ENCODE measurements around the gene GCK.

GCK gene

DNA sequence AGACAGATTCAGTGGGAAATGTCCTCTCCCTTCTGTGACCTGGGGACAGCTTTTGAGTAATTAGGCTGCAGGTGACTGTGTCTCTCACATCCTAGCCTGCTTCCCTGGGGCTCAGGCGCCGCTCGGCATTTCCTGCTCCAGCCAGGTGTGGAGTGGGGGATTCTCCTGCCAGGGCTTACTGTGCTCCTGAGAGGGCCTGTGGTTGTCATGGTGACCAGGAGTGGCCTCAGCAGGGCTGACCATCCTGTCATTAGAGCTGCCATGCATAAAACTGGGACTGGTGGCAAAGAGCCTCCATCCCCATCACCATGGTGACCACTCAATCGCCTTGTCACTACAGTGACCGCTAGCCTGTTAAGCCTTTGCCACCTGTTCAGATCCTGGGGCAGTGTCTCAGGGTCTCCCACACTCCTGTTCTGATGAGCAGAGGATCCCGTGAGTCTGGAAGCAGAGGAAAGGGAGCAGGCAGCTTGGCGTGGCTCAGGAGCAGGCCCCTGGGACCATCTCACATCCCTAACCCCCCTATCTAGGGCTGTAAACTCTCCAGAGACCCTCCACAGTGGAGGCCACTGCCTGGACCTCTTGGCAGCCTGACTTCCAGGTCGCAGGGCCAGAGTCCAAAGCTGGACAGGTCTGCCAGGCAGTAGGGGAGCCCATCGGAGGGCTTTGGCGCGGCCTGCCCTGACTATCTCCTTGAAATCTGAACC is at the start of gene GCK:
Gene GCK, minus strand, starts transcription at position 154 of the 707 bp plus-strand sequence. CDS start 486 bp downstream, outside the sequence.
- no peak for DNase-seq

DNA sequence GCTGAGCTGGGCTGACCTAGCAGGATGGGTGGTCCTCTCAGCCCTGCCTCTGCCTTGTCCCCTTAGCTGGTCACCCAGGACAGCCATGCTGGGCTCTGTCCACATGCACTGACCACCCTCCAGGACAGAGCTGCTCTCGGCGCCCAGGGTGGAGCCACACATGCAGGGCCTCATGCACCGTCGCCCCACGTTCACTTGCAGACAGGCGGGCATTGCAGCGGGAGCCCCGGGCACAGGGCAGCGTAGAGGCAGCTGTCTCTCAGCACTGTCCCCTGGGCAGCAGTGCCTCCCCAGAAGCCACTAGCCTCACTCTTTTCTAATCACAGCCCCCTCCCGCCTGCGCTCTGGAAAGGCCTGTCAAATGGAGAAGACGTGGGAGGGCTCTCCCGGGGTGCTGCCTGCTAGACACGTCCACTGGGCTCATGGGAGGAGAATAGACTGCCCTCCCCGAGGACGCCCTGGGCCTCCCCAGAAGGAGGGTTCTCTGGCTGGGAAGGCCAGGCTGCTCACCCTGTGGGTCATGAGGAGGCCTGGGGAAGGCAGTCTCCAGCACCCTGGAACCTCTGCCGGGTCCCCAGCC is 49.0 kb upstream of the GCK start:
- no peak for DNase-seq

DNA sequence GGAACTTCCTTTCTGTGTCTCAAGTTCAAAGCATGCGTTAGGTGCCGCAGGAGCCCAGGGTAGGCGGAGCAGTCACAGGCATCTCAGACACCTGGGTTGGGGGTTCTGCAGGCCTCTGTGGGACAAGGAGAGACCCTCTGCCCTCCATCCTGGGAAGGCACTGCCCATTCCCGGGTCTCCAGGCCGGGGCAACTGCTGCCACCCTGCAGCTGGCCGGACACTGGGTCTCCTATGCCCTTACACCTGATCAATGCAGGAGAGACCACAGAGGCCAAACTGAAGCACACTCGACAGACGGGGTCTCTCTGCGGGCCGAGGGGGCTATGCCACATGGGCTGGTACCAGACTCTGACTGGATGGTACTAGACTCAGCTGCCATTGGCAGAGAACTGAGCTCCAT is 48.5 kb upstream of the GCK start:
- no peak for DNase-seq

DNA sequence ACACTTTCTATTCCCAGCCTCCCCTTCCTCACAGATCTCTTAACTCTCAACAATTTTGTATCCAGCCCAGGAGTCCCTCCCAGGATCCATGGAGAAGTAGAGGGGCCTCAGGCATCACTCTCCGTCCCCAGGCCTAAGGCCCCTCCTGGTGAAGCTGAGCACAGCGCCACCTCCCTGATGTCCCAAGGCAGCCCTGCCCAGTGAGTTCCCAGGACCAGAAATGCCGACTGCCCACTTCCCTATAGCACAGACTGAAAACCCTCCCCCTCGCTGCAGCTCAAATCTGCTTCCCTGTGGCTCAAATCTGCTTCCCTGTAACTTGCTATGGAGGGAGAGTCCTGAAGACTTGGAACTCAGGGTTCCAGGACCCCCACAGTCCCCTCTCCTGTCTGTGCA is 47.1 kb upstream of the GCK start:
- DNase-seq: no peak

DNA sequence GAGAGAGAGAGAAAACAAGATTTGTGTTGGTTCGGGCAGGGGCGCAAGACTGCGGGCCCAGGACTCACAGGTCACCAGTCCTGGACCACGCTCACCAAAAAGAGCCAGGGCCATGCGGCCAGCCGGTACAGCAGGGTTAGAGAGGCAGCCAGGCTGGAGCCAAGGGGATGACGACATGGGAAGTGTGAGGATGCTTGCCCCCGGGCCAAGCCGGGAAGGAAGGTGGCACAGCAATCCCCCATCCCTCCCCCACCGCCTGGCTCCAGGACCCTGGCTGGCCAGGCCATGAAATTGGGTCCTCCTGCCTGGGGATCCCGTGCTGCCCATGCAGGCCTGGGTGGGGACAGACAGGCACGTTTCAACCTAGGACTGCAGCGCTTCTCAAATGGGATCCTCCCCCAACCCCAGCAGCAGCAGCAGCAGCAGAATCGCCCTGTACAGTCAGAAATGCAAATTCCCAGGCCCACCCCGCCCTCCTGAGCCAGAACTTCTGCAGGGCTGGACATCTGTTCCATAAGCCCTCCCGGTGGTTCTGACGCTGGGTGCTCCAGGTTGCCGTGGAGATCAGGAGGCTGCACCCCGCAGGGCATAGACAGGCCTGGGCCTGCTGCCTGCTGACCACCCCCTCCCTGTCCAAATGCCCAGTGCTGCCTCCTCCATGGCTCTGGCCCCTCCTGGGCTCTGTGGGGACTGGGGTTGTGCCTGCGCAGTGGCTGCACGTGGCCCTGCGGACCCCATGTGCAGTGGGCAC is 46.5 kb upstream of the GCK start:
- DNase-seq: no peak

DNA sequence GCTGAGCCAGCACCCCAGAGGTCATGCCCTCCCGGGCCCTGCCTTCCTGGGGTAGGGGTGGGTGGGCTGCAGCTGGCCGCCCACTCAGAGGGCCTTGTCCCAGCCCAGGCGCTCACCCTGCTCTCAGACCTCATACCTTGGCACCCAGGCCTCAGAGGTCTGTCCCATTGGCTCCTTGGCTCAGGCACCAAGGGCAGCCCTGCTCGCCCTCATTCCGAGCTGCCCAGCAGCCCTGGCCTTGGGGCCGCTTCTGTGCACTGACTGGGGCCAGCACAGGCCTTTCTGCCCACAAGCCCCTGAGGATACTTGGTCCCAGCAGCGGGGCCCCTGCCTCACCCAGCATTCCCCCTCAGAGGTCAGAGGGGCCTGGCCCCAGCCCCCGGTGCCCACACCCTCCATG is 45.8 kb upstream of the GCK start:
- DNase-seq: no peak

DNA sequence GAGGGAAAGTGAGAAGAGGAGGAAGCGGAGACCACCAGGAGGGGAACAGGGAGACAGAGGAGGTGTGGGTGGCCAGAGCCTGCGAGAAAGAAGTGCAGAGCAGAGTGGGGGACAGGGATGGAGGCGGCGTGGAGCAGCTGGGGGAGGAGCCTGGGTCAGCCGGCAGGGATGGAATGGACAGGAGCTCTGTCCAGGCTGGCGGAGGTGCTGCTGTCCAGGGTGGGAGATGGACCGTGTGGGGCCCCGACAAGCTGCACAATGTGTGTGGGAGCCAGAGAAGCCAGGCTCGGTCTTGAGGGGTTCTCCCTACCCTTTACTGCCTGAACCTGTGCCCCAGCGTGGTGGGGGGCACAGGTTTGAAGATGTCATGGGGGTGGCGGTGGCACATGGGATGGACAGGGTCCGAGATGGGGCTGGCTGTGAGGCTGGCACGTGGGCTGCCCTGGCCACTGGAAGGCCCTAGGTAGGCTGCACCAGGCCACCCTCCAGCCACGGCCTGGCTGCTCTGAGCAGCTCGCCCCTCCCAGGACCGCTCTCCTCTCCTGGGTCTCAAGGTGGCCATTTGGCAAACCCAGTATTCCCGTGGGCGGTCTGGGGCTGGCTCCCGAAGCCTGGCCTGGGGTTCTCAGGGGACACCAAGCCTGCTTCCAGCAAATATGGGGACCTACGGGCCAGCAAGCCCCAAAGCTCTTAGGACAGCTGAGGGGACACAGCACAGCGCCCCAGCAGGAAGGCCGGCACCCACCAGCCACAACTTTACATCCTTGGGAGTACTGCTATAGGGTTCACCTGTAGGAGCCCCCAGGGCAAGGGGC is 43.9 kb upstream of the GCK start:
- no peak for DNase-seq

DNA sequence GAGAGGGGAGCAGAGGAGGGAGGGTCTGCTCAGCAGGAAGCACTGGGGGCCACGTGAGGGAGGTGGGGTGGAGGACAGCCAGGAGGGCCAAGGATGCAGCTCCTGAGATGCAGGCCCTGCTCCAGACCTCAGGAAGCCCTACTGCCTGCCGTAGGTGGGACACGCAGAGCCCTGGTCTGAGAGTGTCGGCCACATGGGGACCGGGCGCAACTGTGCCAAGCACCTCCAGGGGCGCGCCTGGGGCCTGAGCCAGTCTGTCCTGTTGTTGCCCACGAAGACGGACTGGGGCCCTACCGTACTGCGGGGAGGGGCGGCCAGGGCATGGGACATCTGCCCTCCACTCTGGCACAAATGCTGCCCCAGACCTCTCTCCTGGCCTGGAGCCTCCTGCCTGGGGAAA is 43.2 kb upstream of the GCK start:
- DNase-seq: no peak

DNA sequence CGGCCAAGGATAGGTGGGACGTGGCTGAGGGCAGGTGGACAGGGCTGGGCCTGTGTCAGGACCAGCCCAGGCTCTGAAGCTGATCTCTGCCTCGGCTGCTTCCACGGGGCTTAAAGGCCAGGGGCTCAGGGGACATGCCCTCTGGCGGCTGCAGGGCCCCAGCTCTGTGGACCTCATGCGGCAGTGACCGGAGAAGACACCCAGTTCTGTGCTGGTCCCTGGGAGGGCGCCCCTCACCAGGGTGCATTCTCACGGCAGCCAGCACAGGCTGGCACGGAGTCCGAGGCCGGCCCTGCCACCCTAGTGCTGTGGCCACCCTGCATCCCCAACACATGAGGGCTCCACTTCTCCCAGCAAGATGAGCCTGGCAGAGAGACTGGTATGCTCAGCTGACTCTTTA is 41.8 kb upstream of the GCK start:
- no peak for DNase-seq

DNA sequence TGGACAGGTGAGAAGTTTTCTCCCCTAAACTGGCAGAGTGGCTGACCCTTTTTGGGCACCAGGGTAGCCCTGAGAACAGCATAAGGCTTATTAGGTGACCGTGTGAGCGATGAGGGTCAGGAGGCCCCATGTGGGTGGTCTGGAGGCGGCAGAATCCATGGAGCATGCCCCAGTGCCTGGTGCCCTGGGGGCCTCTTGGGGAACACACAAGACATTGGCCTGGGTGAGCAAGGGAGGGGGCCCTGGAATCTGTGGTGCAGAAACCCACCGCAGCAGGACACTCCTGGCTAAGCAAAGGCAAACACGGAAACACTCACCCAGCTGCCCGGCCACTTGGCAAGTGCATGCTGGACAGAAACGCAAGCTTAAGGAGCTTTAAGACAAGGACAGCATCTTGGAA is 41.0 kb upstream of the GCK start:
- no peak for DNase-seq

DNA sequence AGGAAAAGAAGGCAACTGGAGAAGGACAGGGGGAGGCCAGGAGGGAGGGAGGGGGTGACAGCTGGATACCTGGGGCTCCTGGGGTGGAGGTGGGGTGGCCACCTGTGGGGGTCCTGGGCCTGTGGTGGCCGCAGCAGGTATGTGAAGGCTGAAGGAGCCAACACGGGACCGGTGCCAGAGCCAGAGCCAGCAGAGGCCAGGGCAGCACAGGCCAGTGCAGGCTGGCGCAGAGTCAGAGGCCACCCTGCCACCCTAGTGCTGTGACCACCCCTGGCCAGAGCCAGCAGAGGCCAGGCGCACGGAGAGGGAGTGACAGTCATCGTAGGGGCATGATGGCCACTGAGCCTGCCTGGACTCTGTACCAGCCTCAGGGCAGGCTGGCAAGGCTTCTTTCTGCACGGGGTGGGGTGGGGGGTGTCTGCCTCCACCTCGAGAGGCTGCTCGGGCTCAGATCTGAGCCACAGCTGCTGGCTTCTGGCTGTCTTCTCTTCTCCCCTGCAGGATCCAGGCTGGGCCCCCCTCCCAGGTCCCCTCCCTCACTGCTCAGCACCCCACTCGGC is 40.4 kb upstream of the GCK start:
- no peak for DNase-seq

DNA sequence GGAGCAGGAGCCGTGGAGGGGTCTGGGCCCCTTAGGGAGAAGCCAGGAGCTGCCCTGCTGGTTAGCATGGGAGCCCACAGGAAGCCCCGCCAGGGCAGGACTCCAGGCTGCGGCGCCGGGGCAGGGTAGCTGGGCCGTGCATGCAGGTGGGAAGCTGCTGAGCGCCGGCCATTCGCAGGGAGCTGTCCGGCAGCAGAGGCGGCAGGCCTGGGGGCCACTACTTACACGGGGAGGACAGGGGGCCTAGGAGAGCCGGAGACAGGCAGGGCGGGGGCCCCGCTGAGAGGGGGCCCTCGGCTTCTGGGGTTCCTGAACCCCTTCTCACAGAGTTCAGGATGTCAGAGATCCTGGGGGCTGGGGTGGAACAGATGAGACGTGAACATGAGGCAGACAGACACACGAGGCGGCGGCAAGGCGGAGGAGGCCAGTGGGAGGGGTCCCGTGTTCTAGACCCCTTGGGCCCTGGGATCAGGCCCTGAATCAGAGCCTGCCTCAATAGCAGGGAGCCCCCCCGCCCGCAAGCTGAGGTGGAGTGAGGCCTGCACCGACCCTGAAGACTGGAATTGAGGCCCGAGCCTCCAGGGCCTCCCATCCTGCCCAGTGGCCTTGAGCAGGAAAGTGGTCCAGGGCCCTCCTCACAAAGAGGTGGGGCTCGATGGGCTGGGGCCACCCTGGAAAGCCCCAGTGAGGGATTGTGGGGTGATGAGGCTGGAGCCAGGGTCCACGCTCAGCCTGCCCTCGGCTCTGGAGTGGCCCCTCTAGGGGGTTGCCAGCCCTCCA is 39.5 kb upstream of the GCK start:
- DNase-seq: no peak

DNA sequence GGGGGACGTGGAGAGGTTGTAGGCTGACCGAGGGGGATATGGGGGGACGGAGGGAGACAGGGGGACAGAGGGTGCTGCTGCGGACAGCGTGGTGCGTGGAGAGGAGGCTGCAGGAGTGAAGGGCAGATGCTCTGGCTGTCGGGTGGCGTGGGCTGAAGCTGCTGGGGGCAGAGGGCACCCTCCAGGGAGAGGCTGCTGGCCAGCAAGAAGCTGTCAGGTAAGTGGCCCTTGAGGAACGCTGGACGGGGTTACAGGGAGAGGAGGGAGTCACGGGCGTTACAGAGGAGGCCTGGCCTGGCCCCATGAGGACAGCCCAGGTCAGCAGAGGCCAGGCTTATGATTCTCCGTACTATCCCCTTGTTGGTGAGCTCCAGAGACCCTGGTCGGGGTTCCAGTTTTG is 38.7 kb upstream of the GCK start:
- DNase-seq: no peak

DNA sequence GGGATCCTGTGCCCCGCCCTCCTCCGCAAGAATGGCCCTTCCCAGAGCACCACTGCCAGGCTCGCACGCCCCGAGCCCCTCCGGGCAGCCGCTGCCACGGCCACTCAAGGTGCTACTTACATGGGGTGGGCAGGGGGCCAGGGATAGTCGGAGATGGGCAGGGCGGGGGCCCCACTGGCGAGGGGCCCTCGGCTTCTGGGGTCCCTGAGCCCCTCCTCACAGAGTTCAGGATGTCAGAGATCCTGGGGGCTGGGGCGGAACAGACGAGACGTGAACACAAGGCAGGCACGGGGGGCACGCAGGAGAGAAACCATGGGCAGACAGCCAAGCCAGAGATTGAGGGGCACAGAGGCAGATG is 37.1 kb upstream of the GCK start:
- no peak for DNase-seq

DNA sequence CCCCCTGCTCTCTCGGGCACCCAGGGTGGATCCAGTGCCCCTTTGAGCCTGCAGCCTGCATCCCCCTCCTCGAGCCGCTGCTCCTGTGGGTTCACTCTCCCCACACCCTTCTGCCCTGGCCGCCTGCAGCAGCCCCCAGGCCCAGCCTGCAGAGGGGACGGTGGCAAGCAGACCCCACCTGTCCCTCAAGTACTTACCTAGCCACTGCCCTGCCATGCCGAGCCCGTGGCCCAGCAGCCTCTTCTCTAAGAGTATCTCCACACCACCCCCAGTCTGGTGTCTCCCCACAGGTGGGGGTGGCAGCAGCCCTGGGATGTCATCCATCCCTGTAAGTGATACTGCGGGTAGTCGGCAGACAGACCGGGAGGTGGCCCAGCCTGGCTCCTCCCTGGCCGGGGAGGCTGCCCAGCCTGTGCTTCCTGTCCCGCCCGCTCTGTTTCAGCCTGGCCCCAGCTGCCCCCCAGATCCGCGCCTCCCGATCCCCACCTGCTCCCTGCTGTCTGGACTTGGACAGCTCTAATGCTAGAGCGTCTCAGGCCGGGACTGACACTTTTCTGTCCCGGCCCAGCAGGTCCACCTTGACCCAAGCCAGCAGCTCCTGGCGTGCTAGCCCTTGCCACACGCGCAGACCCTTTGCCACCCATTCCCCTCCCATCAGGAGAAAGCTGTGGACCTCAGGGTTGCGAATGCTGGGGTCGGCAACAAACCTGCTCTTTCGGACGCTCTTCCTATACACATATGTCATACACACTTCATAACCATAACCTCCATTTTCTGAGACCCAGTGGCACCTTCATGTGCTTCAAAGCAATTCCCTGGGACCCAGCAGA is 36.5 kb upstream of the GCK start:
- DNase-seq: no peak

DNA sequence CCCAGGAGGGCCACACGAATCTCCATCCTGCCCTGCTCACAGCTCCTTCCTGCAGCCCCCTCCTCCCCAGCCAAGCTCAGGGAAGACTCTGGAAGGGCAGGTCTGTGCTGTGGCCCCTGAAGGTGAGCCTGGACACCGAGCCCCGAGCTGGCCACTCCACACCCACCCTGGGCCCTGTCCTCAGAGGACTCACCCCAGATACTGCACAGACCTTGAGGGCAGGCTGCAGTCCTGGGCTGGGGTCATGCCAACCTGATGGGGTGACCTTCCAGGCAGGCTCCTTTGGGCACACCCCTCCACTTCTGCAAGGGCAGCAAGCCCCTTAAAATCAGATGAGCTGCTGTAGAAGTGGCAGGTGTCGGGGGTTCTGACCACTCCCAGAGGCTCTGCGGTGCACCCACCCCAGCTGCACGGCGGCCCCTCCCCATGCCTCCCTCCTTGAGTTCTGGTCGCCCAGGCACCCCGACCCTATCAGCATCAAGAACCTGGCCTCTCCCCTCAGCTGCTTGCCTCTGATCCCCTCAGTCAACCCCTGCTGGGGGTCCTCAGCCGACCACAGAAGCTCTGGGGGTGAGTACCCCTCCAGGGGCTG is 35.8 kb upstream of the GCK start:
- no peak for DNase-seq

DNA sequence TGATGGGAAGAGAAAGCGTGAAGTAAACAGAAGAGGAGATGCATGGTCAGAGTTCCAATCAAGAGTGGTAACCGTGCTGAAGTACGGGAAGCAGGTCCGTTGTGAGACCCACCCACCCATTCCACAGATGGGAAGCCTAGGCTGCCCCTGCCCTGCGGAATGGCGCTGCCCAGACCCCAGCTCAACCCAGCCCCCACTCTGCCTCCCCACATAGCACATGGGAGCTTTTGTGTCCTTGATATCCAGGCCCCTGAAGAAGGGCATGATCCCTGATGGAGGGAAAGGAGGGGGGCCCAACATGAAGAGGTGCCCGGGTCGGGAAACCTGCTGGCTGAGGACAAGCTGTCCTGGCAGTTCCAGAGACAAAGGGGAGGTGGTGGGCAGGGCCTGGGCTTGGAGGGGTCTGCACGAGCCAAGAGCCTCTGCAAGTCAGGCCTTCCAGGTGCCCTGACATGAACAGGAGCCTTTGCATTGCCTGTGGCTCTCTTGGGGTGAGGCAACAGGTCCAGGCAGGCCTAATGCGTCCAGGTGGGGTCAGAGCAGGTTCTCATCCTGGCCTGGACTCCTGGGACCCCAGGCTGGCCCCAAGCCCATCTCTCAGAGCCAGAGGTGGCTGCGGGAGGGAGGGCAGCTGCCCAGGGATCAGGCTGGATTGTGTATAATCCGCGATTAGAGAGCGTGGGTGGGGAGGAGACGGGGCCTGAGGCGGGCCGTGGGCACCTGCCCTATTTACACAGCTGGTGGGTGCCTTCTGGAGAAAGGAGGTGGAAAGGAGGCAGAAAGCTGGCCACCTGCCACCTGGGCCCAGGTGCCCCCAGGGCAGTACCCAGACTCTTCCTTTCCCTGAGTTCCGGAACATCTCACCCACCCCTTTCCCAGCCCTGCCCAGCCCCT is 35.1 kb upstream of the GCK start:
- DNase-seq: no peak

DNA sequence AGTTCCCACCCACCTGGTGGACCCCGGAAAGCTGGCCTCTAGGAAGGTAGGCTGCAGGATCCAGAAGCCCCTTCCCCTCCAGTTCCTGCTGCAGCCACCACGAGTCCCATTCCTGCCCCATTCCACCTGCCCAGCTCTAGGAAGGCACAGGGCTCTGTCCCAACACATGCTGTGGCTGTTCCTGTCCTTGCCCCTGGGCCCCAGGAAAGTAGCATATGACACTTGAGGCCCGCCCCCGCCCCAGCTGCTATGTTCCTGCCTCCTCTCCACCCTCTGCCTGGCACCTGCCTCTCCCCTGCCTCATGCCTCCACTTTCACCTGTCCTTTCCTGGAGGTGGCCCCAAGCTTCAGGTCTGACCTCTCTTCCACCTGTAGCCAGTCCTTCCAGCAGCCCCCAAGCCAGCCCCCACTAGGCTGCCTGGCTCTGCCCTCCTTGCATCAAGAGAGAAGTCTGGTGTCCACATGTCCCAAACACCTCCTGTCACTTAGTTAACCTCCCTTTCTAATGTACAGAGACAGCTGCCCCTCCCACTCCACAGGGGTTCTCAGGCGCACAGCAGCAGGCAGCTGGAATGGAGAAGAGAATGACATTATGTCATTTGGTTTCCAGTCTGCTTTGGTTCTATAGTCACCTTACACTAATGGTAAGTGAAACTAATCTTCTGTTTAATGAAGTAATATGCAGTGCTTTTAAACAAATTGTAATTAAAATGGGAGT is 34.3 kb upstream of the GCK start:
- DNase-seq: no peak

DNA sequence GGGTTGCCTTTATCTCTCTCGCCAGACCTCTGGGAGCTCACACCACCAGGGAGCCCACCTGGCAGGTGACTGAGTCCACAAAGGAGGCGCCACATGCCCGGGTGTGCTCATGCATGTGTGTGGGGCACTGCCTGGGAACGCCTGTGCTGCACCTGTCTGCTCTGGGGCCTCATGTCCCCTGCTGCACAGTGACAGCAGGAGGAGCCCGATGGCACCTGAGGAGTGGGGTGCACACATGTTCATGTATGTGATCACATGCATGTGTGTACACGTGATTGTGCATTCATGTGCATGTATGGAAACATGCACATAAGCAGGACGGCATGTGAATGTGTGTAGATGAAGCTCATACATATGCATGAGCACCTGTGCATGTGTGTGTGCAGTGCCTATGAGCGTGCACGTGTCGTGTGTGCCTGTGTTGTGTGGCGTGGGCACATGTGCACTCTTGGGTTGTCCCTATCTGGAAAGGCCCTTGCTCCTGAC is 33.6 kb upstream of the GCK start:
- DNase-seq: no peak
